ENCODE data around the gene GMDS.
A peak's percentile ranks its signal among the peaks of the same experiment; 100 is the strongest.

Gene GMDS

DNA sequence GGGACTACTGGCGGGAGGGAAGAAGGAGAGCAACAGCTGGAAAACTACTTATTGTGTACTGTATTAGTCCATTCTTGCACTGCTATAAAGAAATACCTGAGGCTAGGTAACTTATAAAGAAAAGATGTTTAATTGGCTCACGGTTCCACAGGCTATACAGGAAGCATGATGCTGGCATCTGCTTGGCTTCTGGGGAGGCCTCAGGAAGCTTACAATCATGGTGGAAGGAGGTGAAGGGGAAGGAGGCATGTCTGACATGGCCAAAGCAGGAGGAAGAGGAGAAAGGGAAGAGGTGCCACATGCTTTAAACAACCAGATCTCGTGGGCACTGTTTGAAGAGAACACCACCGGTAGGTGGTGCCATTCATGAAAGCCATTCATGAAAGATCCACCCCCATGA lies 67.3 kb downstream of the GMDS start:
- no peak for DNase-seq (ENCODE audit: low spot score)

DNA sequence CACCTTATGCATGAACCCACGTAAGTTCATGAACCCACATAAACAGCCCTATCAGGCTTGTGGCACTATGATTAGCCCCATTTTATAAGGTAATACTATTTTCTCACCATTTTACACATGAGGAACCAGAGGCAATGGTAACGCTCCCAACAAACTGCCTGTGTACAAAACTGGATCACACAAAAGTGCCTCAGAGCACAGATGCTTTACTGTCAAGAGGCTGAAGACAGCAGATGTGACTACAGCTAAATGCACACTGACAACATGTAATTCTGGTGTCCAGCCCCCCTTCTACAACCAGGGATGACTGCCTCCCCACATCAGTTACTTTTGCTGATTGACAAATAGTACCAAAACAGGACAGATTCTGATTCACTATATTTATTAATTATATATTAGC lies 69.6 kb downstream of the GMDS start:
- no peak for DNase-seq (ENCODE audit: low spot score)

DNA sequence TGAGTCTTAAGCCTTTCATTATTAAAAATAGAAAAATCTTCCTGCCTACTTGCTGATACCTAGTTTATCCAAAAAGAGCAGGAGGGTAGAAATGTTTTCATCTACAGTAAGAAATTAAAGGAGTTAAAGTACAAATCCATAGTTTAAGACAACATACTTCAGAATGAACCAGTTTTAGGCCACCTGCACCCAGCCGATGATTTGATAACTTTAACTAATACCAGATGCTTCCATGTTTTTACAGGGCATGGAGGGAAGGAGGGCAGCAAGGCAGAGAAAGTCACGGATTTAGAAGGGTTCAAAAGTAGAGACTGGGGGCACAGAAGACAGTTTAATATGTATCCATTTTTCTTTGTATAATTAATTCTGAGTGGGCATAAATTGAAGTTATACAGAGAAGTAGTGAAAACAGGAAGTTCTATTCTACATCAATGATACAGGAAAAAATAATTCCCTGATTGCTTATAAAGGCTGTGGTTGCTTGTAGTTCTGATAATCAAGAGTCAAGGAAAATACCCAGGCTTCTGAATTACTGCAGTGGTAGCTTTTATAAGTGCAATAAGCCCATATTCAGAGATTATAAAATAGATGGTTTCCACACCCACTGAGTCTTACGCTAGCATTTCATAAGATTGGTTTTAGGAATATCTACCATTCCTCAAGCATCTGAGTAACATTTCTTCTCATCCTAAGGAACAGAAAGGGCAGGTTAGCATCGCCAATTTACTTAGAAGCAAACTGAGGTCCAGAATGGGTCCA lies 72.0 kb downstream of the GMDS start:
- no peak for DNase-seq (ENCODE audit: low spot score)

DNA sequence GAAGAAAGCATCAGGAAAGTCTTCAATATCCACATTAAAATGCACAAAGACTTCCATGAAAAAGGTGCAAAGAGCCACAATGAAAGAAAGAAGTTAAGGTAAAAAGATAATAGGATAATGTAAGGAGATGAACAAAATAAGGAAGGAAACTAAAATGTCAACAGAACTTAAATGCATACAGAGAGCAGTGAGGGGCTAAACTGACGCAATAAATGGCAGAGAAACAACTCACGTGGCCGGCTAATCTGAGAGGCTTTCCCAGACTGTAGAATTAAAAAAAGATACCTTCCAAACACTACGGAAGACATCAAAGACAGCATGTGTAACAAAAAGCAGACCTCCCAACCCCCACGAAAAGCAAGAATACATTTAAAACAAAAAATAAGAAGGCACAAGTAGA lies 73.7 kb downstream of the GMDS start:
- DNase-seq (ENCODE audit: low spot score), result no peak

DNA sequence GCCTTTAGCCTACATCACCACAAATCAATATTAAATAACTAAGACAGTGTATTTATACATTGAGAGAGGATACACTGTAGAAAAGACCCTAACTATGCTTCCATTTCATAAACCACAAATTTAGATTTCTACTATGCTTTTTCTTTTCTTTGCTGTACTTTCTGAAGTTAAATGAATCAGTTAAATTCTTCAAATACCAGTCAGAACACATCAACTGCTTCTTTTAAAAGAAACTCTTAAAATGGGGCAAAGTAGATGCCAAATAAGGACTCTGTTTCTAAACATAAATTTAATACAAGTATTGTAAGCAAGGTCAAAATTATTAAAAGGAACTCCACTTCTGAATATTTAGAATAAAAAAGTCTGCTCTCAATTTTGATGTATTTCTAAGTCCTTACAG lies 76.9 kb downstream of the GMDS start:
- DNase-seq (ENCODE audit: low spot score), result no peak

DNA sequence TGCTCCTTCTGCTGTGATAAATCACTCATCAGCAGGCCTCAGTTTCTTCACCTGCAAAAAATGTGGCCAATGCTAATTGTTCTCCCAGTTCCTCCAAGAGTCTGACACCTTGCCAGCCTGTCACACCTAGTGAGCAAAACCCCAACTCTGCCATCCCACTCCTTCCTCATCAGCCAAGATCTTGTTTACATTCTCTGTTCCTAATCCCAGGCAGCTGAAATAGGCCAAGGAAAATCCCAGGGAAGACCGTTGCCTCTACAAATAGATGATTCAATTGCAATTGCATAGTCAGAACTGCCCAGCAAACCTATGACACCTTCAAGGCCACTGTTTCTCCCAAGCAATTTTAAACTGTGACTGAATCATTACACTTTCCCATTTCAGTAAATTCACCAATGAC lies 78.7 kb downstream of the GMDS start:
- no peak for DNase-seq (ENCODE audit: low spot score)

DNA sequence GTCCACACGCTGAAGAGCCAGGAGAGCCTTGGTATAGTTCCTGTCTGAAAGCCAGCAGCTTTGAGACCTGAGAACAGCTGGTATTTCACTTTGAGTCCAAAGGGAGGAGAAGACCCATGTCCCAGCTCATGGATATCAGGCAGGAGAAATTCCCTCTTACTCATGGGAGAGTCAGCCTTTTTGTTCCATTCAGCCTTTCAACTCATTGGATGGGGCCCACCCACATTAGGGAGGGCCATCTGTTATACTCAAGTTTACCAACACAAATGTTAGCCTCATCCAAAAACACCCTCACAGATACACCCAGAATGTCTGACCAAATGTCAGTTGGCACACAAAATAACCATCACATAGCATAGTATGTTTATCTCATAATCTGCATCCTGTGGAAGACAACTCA lies 80.1 kb downstream of the GMDS start:
- peak; percentile 46 for DNase-seq (ENCODE audit: low spot score)

DNA sequence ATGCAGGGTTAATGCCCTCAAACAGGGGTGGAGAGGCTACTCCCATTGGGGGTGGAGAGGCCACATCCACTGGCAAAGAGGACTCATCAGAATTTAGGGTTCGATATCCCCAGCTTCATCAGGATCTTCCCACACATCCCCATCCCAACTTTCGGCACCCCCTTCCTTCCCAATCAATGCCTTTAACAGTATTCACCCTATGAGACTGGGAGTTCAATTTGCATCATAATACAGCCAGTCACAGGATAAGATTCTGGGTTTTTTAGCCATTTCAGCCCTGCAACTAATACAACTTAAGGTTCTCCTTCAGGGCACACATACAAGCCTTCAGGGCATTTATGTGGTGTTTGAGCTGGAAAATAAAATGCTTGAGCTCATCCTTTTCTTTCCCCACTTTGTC lies 80.9 kb downstream of the GMDS start:
- DNase-seq (ENCODE audit: low spot score), result no peak

DNA sequence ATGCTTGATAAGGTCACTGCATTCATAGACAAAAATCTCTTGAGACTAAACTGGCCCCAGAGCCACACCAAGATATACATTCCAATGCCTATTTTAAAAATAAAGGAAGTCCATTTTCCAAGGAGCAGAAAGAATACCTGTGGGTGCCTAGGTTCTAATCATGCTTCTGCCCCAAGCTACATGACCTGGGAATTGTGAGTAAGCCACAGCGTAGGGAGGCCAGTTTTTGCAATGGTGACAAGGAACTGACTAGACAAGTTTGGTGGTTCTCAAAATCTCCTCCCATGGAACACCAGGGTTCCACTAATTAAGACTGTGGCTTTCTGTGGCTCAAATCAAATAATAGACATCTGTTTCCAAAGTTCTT lies 83.3 kb downstream of the GMDS start:
- DNase-seq (ENCODE audit: low spot score), result no peak

DNA sequence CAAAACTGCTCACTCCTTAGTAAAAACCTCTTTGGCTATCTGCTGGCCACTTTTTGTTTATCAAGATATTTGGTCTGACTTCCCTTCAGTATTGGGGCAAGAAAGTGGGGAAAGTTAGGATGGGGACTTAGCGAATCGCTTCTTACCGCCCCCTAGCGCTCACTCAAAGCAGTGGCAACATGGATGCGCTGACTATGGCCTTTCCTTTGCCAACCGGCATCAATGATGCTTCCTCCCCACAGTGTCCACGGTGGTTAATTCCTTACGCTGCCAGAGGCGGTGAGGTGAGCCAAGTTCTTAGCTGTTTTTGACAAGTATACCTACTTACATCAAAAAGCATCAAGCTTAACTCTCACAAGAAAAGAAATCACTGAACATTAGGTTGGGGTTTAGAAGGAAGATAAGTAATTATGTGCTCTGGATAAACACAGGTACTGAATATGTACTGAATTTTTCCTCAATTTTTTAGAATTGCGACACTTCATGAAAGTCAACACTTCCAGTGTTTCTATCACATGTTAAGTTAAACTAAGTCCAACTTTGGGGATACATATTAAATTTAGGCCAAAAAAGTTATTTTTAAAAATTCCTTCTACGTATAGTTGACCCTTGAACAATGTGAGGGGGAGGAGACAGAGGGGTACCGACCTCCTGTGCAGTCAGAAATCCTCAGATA lies 86.7 kb downstream of the GMDS start:
- DNase-seq (ENCODE audit: low spot score), result no peak

DNA sequence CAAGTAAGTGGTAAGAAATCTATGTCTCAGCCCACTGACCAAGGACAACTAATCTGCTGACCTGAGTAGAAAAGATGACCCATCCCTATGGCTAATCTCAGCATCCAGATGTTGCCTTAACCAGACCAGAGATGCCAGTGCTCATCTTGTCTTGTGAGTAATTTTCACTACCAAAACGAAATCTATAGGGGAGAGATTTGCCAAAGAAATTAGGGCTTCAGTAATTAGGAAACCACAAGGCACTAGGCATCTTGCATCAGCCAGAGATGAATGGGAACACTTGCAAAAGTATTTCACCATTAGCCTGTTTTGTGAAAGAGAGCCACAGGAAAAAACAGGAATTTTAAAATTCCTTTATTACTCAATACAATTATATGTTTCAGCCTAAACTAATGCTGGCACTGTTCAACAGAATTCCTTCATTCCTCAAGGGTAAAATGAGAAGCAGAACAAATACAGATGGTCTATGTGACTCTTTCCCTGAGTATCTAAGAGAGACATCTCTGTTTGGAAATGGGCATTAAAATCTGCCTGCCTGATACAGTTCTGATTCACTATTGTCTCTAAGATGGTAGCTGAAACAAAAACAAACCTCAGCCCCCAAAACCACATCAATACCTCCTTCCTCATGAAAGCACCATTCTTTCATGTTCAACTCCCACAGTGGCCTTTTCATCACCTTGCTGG lies 87.8 kb downstream of the GMDS start:
- no peak for DNase-seq (ENCODE audit: low spot score)

DNA sequence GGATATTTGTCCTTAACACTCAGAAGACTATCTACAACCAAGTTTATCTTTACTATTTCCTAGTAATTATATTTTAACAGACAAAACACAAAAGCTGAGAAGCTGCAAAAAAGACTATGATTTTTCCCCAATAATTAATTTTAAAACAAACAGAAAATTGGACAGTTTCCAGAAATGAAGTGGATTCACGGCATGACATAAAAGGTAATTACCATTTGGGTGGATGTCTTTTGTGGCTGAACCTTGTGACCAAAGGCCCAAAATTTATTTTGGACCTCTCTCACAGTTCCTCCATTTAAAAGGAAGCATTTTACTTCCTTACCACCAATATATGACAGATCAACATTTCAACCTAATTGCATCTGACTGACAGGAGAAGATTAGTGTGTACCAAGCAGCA lies 90.2 kb downstream of the GMDS start:
- no peak for DNase-seq (ENCODE audit: low spot score)

DNA sequence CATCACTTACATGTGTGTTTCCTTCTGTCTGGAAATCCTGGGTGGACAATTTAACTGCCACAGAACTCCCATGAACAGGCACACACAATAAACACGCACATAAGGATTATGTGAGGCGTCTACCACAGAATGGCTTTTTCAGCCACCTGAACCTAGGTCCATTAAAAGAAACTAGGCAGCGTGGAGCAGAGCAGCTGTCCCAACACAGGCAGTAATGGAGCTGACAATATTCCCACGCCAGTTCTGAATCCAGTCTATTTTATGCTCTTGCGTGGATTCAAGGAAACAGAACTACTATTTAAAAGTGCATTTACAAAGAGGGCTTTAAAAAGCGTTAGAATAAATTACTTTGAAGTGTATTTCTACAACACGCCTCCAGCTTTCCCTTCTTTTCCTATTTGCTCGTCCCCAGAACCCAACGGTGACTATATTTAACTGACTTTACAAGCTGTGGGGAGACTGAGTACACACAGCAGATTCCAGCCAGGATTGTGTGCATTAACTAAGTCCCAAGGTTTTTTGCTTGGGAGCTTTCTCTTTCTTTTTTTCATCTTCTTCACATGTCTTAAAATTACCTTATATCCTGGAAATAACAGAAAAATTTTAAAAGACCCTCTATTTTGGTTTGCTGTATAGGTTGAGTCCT lies 95.9 kb downstream of the GMDS start:
- no peak for DNase-seq (ENCODE audit: low spot score)

DNA sequence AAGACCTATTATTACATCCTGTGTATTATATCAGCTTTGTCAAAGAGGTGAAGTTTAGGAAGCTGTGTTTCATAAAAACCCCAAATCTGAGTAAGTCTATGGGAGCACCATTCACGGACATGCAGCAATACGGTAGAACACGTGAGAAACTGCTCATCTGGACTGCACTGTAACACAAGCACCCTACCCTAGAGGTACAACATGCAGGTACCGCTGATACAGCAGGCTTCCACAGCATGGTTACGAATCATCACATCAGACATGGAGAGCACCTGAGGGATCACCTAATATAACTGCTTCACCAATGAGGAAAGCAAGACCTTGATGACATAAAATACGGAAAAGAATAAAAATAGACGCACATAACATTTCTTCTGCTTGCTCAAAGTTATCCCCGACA lies 96.7 kb downstream of the GMDS start:
- no peak for DNase-seq (ENCODE audit: low spot score)

DNA sequence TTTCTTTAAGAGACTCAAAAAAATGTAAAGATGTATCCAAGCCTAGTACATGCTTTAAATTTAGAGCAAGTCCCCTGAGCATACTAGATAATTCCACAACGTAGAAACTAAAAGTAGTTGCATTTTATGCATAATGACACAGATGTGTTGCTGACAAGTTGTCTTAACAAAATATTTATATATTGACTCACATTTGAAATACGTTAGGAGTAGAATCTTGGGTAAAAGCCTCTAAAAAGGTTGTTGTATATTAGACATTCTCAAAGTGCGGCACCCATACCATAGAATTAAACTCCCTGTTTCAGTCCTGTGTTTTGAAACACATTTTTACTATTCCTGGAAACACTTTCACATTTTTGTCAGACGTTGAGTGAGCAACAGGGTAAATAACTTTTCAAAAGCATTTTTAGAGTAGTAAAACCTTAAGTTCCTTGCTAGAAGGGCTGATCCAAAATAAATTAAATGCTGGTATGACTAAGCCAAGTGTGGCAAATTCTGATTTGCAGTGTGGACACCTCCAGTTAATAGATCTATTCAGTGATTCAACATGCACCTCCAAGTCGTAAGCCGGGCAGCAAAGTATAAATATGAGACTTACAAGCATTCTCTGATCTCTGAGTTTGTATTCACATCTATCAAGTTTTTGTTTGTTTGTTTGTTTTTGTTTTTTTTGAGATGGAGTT lies 97.5 kb downstream of the GMDS start:
- DNase-seq (ENCODE audit: low spot score), result no peak

DNA sequence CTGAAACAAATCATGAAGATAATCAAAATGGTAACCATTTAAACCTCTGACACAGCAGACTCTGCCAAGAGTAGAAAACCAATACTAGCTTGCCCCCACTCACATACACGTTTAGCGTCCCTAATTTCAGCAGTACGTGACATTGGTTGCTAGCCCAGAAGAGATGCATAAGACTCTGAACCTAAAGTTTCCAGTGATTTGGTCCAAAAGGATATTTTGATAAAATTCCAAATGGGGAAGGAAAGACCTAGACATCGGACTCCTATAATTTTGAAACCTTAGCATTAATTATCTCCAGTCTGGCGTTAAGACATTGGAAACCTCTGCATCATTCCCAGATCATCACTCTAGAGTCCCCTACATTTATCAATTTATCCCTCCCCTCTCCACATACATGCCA lies 98.1 kb downstream of the GMDS start:
- DNase-seq (ENCODE audit: low spot score), result no peak

DNA sequence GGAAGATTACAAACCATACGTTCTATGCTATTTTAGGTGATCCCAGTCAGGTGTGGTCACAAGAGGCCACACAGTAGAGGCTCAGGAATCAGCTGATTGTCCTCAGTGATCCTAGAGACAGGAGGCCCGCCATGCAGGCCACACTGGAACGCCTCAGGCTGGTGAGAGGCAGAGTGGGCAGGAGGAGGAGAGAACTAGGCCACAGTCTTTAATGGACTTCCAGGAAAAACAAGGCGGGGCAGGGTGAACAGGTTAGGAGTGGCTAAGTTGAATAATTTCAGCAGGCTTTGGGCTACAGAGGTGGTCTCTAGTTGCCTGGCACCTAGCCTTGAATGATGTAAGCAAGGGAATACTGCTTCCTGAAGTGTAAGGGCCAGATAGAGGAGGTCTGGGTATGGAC lies 101.2 kb downstream of the GMDS start:
- DNase-seq (ENCODE audit: low spot score), result no peak

DNA sequence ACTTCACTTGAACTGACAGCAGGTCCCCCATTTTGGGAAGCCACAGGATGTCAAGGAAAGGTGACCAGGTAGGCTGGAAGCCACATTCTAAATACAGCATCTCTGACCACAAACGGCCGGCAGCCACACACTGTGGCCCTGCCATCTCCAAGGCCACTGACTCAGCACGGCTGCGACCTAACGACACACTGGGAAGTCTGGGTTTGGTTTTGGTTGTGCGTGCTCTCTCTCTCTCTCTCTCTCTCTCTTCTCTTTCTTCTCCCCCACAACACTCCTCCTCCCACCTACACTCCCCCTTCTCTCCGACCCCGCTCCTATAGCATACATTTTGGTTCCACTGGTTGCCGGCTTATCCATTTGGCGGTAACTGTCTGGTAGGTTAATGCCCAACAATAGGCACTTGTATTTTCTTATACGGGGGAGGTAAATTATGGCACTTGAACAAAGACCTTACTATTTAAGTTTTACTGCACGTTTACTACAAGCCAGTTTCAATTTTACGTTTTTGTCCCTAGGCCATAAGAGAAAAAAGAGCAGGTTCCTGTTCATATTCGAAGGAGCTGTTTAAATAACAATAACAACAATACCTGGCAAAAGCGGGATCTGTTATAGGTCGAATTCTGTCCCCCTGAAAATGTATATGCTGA lies 103.6 kb downstream of the GMDS start:
- DNase-seq (ENCODE audit: low spot score), result no peak

DNA sequence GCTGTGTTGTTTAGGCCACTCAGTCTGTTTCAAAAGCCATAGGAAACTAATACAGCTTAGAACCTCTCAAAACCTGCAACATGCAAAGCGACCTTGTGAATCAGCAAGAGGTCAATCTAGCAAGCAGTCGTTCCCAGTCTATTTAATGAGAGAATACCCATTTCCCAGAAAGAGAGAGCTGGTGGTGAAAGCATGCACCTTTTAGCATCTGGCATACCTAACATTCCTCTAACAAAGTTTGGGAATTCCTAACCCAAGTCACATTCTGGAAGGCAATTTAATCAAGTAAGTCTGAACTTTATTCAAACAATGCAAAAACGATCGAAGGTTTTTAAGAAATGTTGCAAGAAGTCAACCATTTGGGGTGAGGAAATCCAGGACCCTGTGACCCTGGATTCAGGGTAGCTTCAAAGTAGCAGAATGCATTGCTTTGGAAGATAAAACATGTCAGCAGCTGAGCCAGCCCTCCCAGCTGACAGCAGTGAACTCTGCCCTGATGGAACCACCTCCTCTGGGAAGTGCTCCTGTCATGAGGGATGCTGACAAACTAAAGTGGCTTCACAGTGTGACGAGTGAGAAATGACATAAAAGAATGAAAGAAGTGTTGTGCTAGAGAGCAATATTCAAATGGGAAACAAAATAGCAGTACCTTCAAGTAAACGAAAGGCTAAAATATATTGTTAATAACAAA lies 104.8 kb downstream of the GMDS start:
- no peak for DNase-seq (ENCODE audit: low spot score)

DNA sequence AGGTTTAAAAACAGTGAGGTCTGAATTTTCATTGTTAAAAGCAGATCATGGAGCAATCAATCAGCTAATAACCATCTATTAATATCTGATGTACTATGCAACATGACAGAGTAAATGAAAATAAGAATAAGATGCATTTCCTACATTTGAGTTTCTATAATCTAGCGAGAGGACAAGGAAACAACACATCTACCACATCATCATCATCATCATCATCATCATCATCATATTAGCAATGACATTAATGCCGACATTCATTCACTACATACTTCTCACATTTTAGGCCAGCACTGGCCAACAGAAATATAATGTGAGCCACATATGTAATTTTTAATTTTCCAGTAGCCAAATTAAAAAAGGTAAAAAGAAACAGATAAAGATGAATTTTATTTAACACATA lies 110.0 kb downstream of the GMDS start:
- DNase-seq (ENCODE audit: low spot score), result no peak

DNA sequence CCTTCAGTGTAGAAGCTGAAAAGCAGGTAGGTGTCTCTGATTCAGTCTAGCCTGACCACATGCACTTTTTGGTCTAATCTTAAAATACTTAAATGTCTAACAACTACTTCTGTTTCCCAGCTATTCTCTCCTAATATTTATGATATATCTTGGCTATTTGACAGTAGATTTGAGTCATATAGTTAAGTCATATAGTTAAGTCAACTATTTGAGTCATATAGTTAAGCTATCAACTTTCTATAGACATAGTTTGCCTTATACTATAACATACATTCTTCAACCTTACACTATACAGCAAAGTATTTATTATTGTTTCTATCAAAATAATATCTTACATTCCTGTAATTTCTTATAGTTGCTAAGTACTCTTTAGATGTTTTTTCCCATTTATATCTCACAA lies 110.9 kb downstream of the GMDS start:
- DNase-seq (ENCODE audit: low spot score), result no peak

All from Ammon's horn (tissue), 1 donor.